GM12878 (cell line): ENCODE measurements around the gene TMUB2. TPM values are rescaled to one million over a fixed set of nuclear protein-coding genes. Genes with fewer than 3 reads are reported as not detected.

ENCODE experiments used
- BHLHE40 ChIP-seq, 2 experiments: fragments of 450-650 bp in 1 of 2; IDR thresholded peaks; 2 replicates each; pipeline ENCODE4 v1.6.1; 2011 to 2017; ENCODE audit warnings: low read depth in 2 of 2, borderline replicate concordance in 1 of 2, improper control_type of control experiment in 1 of 2, low read length in 1 of 2, mild to moderate bottlenecking in 1 of 2
- CHD1 ChIP-seq: IDR thresholded peaks from 2 replicates; pipeline ENCODE4 v1.6.1; 2012; ENCODE audit warnings: low read depth, low read length, improper control_type of control experiment
- CHD2 ChIP-seq: IDR thresholded peaks from 2 replicates; pipeline ENCODE4 v1.6.1; 2011; ENCODE audit warnings: low read depth, low read length, improper control_type of control experiment, borderline replicate concordance
- EGR1 ChIP-seq, 2 experiments: IDR thresholded peaks; 1 replicate in 1 of 2; 2 replicates in 1 of 2; pipeline ENCODE4 v1.6.1; 2011 to 2012; ENCODE audit warnings: low read depth in 2 of 2, low read length in 2 of 2, borderline replicate concordance in 1 of 2, mild to moderate bottlenecking in 1 of 2, moderate library complexity in 1 of 2
- FOS ChIP-seq: IDR thresholded peaks from 3 replicates; pipeline ENCODE4 v1.6.1; 2011; ENCODE audit warnings: borderline replicate concordance; ENCODE audit not compliant: insufficient read length; ENCODE audit errors: extremely low read depth
- HCFC1 ChIP-seq: fragments of 150-350 bp; IDR thresholded peaks from 2 replicates; pipeline ENCODE4 v1.6.1; 2014; ENCODE audit warnings: low read length
- KLF5 ChIP-seq: fragments of 450-650 bp; IDR thresholded peaks from 2 replicates; pipeline ENCODE4 v1.6.1; 2014; ENCODE audit warnings: mild to moderate bottlenecking; ENCODE audit not compliant: partially characterized antibody
- LARP7 ChIP-seq: fragments of 450-650 bp; IDR thresholded peaks from 2 replicates; pipeline ENCODE4 v1.6.1; 2017; ENCODE audit warnings: mild to moderate bottlenecking
- MXI1 ChIP-seq: fragments of 150-350 bp; IDR thresholded peaks from 2 replicates; pipeline ENCODE4 v1.6.1; 2011; ENCODE audit warnings: low read depth, mild to moderate bottlenecking, inconsistent platforms, low read length, improper control_type of control experiment
- MYC ChIP-seq: IDR thresholded peaks from 2 replicates; pipeline ENCODE4 v1.6.1; 2011; ENCODE audit warnings: mild to moderate bottlenecking, low read length, moderate library complexity, inconsistent platforms; ENCODE audit not compliant: insufficient read depth, insufficient replicate concordance, insufficient read length, severe bottlenecking
- PAX5 ChIP-seq: IDR thresholded peaks from 2 replicates; pipeline ENCODE4 v1.6.1; 2011; ENCODE audit warnings: low read depth, low read length, borderline replicate concordance
- PBX3 ChIP-seq: IDR thresholded peaks from 2 replicates; pipeline ENCODE4 v1.6.1; 2011; ENCODE audit warnings: mild to moderate bottlenecking, low read depth, low read length, moderate library complexity; ENCODE audit not compliant: insufficient replicate concordance
- RAD21 ChIP-seq: IDR thresholded peaks from 2 replicates; pipeline ENCODE4 v1.6.1; 2011; ENCODE audit warnings: mild to moderate bottlenecking, low read depth, low read length, moderate library complexity; ENCODE audit not compliant: insufficient read depth
- RFX5 ChIP-seq: IDR thresholded peaks from 2 replicates; pipeline ENCODE4 v1.6.1; 2011; ENCODE audit warnings: low read depth, low read length, improper control_type of control experiment
- SMARCA5 ChIP-seq: fragments of 450-650 bp; IDR thresholded peaks from 2 replicates; pipeline ENCODE4 v1.6.1; 2017; ENCODE audit warnings: mild to moderate bottlenecking
- TBL1XR1 ChIP-seq: IDR thresholded peaks from 2 replicates; pipeline ENCODE4 v1.6.1; 2012; ENCODE audit warnings: low read depth, low read length, improper control_type of control experiment
- YY1 ChIP-seq: IDR thresholded peaks from 2 replicates; pipeline ENCODE4 v1.6.1; 2011; ENCODE audit warnings: low read depth, mild to moderate bottlenecking, low read length
- ZNF274 ChIP-seq: IDR thresholded peaks from one replicate; pipeline ENCODE4 v1.8.0; 2011; ENCODE audit not compliant: insufficient read length, insufficient read depth
- ZZZ3 ChIP-seq: IDR thresholded peaks from 2 replicates; pipeline ENCODE4 v1.6.1; 2011; ENCODE audit warnings: low read depth; ENCODE audit not compliant: control insufficient read depth, insufficient read length
- polyA plus RNA-seq, 11 experiments: library from polyadenylated mRNA; depleted of rRNA in 4 of 11; unstranded in 6 of 11; stranded (reverse) in 5 of 11; fragments of >200 nt; fragmentation: Nextera tagmentation in 4 of 11; fragmentation: Illumina TruSeq in 1 of 11; extraction: Ambion mirVana in 4 of 11; extraction: Trizol in 1 of 11; gene quantifications; 1 replicate in 1 of 11; 2 replicates in 10 of 11; pipeline versions ENCODE4 v1.2.1 to v1.2.3, GENCODE V29; 2011 to 2016; ENCODE audit warnings: inconsistent platforms in 2 of 11, missing spikeins in 2 of 11, low read depth in 1 of 11
- total RNA-seq, 4 experiments: library from RNA; depleted of rRNA in 3 of 4; stranded (reverse); fragments of >200 nt in 3 of 4; fragmentation: Illumina TruSeq in 1 of 4; extraction: Trizol in 1 of 4; gene quantifications; 2 replicates each; pipeline versions ENCODE4 v1.2.1 to v1.2.3, GENCODE V29; 2013 to 2021
- TF ChIP-seq, protein P1 (sequence below): fragments of 150-350 bp; IDR thresholded peaks from 2 replicates; pipeline ENCODE4 v1.6.1; 2014; ENCODE audit warnings: mild to moderate bottlenecking, low read depth, low read length
- TF ChIP-seq, protein P2 (sequence below): fragments of 450-650 bp; IDR thresholded peaks from 2 replicates; pipeline ENCODE4 v1.6.1; 2014; ENCODE audit warnings: mild to moderate bottlenecking

Gene TMUB2
- total and polyA plus RNA-seq, 10 of the 15 experiments (the other 5 are each of a cell fraction or from before 2014, with no cell fraction given): 4.3 to 34.0 (median 20.0) TPM

DNA sequence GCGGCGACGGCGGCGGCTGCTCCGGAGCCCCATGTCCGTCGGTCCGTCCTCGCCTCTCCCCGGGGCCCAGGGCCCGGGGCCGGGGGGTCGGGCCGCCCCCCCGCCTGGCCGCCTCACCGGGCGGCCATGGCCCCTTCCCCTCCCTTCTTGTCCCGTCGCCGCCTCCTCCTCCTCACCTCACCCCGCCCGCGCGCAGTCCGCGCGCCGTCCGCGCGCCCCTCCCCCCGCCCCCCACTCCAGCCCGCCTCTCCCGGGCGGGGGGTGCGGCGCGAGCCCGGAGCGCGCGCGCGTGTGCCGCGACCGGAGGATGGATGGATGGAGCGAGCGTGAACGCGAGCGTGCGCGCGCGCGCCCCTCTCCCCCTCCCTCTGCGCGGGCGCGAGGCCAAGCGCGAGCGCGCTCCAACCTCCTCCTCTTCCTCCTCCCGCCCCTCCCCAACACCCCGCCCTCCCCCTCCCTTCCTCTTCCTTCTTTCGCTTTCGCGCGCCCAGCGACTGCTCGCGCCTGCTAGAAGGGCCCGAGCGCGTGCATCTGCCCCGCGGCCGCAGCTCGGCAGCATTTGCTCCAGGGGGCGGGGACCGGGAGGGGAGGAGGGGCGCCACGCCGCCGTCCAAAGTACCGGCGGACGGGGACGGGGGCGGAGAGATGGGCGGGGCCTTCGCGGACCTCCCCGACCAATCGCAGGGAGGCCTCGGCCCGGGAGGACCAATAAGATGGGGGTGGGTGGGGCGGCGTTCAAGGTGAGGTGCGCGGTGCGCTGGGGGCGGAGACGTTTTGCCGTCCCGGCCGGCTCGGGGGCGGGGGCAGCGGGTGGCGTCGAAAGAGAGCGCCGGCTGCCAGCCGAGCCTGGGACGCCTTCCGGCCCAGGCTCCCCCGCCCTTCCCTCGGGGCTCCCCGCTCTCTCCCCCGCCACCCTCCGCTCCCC, 13.0 kb downstream of the TMUB2 start, which contains the start of gene ATXN7L3 (continued):
- TF ChIP-seq HCFC1: peak; percentile 56; the same call in 1 of the 2 replicates
- TF ChIP-seq BHLHE40 (IDR thresholded peaks at IDR 0.05; ENCODE audit: borderline replicate concordance in 1 of 2, low read depth in 2 of 2, low read length in 1 of 2): peak in 1 of 2 experiments; percentile 27; a peak in 1 of 4 replicates
- TF ChIP-seq PBX3: no peak
- peak; percentile 57 for TF ChIP-seq FOS
- TF ChIP-seq MXI1: 0 out of 2 replicates have a peak, but pooled peaks have one; percentile 8
- TF ChIP-seq CHD2: peak; percentile 44; the same call in 1 of the 2 replicates
- no peak for TF ChIP-seq ZNF274
- no peak for TF ChIP-seq RAD21
- no peak for TF ChIP-seq KLF5
- TF ChIP-seq, protein P1, sequence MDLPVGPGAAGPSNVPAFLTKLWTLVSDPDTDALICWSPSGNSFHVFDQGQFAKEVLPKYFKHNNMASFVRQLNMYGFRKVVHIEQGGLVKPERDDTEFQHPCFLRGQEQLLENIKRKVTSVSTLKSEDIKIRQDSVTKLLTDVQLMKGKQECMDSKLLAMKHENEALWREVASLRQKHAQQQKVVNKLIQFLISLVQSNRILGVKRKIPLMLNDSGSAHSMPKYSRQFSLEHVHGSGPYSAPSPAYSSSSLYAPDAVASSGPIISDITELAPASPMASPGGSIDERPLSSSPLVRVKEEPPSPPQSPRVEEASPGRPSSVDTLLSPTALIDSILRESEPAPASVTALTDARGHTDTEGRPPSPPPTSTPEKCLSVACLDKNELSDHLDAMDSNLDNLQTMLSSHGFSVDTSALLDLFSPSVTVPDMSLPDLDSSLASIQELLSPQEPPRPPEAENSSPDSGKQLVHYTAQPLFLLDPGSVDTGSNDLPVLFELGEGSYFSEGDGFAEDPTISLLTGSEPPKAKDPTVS: 0 out of 2 replicates have a peak, but pooled peaks have one; percentile 48
- no peak for TF ChIP-seq ZZZ3
- 0 out of 2 replicates have a peak, but pooled peaks have one; percentile 9 for TF ChIP-seq LARP7
- TF ChIP-seq YY1: peak; percentile 29; the same call in 1 of the 2 replicates
- no peak for TF ChIP-seq CHD1
- TF ChIP-seq EGR1 (IDR thresholded peaks at IDR 0.05; ENCODE audit: borderline replicate concordance in 1 of 2, low read depth in 2 of 2, low read length in 2 of 2): peak in 1 of 2 experiments; percentile 57; a peak in 1 of 3 replicates
- no peak for TF ChIP-seq MYC
- peak; percentile 62; the same call in 1 of the 2 replicates for TF ChIP-seq SMARCA5
- no peak; the same call in 1 of the 2 replicates for TF ChIP-seq TBL1XR1
- TF ChIP-seq PAX5: peak; percentile 25; the same call in 1 of the 2 replicates
- TF ChIP-seq, protein P2, sequence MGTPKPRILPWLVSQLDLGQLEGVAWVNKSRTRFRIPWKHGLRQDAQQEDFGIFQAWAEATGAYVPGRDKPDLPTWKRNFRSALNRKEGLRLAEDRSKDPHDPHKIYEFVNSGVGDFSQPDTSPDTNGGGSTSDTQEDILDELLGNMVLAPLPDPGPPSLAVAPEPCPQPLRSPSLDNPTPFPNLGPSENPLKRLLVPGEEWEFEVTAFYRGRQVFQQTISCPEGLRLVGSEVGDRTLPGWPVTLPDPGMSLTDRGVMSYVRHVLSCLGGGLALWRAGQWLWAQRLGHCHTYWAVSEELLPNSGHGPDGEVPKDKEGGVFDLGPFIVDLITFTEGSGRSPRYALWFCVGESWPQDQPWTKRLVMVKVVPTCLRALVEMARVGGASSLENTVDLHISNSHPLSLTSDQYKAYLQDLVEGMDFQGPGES: 0 out of 2 replicates have a peak, but pooled peaks have one; percentile 30
- TF ChIP-seq RFX5: 0 out of 2 replicates have a peak, but pooled peaks have one; percentile 8
